Nephron progenitor cell (in vitro differentiated cells): ENCODE measurements around the gene FGD6.

Source experiments
- DNase-seq: peaks from one replicate; pipeline ENCODE4 v3.0.0; 2021
- H3K27ac Mint-ChIP-seq: 2 replicates; pipeline ENCODE4 v1.8.0; 2021; ENCODE audit warnings: mild to moderate bottlenecking, moderate library complexity, mixed read lengths
- H3K27me3 Mint-ChIP-seq: 2 replicates; pipeline ENCODE4 v1.8.0; 2021; ENCODE audit warnings: mild to moderate bottlenecking, low read depth, mixed read lengths; ENCODE audit not compliant: poor library complexity
- H3K36me3 Mint-ChIP-seq: 2 replicates; pipeline ENCODE4 v1.8.0; 2021; ENCODE audit warnings: low read depth, mixed read lengths
- H3K4me1 Mint-ChIP-seq: 2 replicates; pipeline ENCODE4 v1.8.0; 2021; ENCODE audit warnings: mixed read lengths
- H3K4me3 Mint-ChIP-seq: 2 replicates; pipeline ENCODE4 v1.8.0; 2021; ENCODE audit warnings: mild to moderate bottlenecking, moderate library complexity, mixed read lengths
- H3K9me3 Mint-ChIP-seq: 2 replicates; pipeline ENCODE4 v1.8.0; 2021; ENCODE audit warnings: mild to moderate bottlenecking, moderate library complexity, mixed read lengths
- TF ChIP-seq, protein P1 (sequence below): fragments of 200-600 bp; sonication (generic); IDR thresholded peaks from 2 replicates; pipeline ENCODE4 v1.5.0; 2021; ENCODE audit warnings: antibody characterized with exemption

The FGD6 gene

DNA sequence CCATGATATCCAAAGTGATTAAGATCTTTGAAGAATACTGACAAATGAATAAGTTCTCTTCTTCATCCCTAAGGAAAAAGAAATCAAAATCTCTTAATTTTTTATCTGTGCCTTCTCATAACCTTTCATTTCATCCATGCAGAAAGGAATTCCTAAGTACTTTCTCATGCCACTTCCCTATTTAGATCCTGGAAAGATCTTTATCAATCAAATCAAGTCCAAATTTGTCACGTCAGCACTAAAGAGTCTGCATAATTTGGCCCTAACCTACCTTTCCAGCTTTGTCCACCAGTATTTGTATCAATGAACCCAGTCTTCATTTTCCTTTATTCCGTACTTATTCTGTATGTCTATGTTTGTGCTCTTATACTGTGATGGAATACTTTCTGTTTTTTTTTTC is 41.5 kb upstream of the FGD6 start:
- Mint-ChIP-seq H3K36me3 (peaks cover 40% of the 10 kb centered on the region), H3K4me3 (no peak overlapping the region), H3K27ac (no peak overlapping the region), H3K27me3 (no peaks in the 10 kb centered on the region), H3K4me1 (peaks cover 18% of the 10 kb centered on the region), H3K9me3 (no peaks in the 10 kb centered on the region)
- TF ChIP-seq, protein P1, sequence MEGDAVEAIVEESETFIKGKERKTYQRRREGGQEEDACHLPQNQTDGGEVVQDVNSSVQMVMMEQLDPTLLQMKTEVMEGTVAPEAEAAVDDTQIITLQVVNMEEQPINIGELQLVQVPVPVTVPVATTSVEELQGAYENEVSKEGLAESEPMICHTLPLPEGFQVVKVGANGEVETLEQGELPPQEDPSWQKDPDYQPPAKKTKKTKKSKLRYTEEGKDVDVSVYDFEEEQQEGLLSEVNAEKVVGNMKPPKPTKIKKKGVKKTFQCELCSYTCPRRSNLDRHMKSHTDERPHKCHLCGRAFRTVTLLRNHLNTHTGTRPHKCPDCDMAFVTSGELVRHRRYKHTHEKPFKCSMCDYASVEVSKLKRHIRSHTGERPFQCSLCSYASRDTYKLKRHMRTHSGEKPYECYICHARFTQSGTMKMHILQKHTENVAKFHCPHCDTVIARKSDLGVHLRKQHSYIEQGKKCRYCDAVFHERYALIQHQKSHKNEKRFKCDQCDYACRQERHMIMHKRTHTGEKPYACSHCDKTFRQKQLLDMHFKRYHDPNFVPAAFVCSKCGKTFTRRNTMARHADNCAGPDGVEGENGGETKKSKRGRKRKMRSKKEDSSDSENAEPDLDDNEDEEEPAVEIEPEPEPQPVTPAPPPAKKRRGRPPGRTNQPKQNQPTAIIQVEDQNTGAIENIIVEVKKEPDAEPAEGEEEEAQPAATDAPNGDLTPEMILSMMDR: no peak
- DNase-seq: no peak

DNA sequence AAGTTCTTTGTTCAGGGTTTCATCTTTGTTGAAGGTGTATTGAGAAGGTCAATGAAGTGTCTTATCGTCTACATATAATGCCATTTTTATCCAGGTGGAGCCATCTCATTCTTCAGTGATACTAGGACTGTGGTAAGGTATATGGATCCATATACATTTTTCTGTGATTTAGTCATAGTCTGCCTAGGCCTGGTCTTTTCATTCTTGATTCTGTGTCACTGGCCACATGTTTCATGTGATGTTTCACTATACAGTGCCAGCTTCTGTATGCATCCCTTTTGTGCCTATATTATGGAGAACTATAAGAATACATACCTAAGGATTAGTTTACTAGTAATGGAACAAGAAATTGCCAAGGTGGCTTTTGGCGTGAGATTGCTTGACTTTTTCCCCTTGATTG is 40.9 kb upstream of the FGD6 start:
- Mint-ChIP-seq H3K36me3 (peaks cover 44% of the 10 kb centered on the region), H3K27ac (no peak overlapping the region), H3K4me3 (no peak overlapping the region), H3K4me1 (peaks cover 11% of the 10 kb centered on the region), H3K27me3 (no peaks in the 10 kb centered on the region), H3K9me3 (no peaks in the 10 kb centered on the region)
- TF ChIP-seq, protein P1: no peak
- no peak for DNase-seq

DNA sequence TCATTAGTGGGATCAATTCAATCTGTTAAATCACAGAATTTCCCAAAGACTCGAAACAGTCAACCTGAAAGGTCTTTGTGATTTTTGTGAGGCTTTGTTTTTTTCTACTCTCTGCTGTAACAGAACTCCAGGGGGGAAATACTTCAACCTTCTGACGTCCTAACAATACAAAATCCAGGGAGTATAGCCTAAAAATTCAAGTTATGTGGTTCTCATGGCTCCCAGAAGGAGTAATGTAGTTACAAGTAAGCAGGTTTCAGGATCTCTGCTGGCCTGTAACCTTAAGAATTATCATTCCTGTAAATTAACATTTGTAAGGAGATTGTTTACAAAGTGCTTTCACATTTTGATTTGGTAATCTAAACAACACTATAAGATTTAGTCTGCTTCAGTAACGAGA is 40.3 kb upstream of the FGD6 start:
- Mint-ChIP-seq H3K4me3 (no peak overlapping the region), H3K9me3 (no peaks in the 10 kb centered on the region), H3K4me1 (peaks cover 5% of the 10 kb centered on the region), H3K36me3 (peaks cover 44% of the 10 kb centered on the region), H3K27me3 (no peaks in the 10 kb centered on the region), H3K27ac (no peak overlapping the region)
- TF ChIP-seq, protein P1: no peak
- no peak for DNase-seq

DNA sequence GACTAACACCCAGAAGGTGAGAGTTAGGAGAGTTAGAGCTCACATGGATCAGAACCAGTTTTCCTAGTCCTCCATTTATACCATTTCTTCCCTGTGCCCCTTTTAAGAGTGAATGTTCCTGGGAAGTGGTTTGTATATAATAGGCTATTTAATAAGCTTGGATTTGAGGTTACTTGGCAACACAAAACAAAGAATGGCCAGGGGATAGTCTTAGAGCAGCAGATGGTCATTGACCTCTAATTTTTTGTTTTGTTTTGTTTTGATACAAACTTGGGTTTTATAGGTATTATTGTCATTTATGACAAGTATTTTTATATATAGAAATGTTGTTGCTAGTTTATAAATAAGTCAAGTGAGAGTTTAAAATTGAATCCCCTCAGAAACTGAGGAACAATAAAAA is 36.1 kb upstream of the FGD6 start:
- no peaks in the 10 kb centered on the region for H3K9me3 Mint-ChIP-seq
- no peaks in the 10 kb centered on the region for H3K27me3 Mint-ChIP-seq
- H3K36me3 Mint-ChIP-seq: peaks cover 49% of the 10 kb centered on the region
- no peak overlapping the region for H3K4me3 Mint-ChIP-seq
- no peak overlapping the region for H3K27ac Mint-ChIP-seq
- H3K4me1 Mint-ChIP-seq: peaks cover 40% of the 10 kb centered on the region
- DNase-seq: no peak
- TF ChIP-seq, protein P1: no peak

DNA sequence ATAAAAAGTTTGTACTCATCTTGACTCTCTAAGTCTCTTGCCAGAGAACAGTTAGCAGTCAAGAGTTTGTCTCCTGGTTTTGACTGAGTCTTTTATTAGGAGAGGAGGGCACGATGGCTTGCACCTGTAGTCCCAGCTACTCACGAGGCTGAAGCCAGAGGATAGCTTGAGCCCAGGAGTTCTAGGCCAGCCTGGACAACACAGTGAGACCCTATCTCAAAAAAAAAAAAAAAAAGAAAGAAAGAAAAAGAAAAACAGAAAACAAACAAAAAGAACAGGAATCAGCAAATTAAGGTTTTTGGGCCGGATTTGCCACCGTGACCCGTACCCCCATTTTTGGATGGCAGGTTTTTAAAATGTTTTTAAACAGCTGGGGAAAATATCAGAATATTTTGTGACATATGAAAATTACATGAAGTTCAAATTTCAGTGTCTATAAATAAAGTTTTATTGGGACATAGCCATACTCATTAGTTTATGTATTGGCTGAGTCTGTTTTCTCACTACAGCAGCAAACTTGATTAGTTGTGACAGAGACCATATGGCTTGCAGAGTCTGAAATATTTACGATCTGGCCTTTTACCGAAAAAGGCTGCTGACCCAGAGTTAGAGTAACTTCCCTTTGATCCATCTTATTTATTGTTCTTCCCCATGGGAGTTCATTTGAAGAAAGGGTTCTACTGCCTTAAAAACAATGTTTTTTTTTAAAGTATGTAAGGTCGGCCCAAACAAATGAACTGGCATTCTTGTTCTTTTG is 31.5 kb upstream of the FGD6 start:
- no peaks in the 10 kb centered on the region for H3K27me3 Mint-ChIP-seq
- peaks cover 43% of the 10 kb centered on the region for H3K36me3 Mint-ChIP-seq
- peaks cover 60% of the 10 kb centered on the region for H3K4me1 Mint-ChIP-seq
- peak overlapping the region; percentile 91 for H3K27ac Mint-ChIP-seq
- TF ChIP-seq, protein P1: no peak
- H3K9me3 Mint-ChIP-seq: no peaks in the 10 kb centered on the region
- peak overlapping the region; percentile 68 for H3K4me3 Mint-ChIP-seq
- no peak for DNase-seq

DNA sequence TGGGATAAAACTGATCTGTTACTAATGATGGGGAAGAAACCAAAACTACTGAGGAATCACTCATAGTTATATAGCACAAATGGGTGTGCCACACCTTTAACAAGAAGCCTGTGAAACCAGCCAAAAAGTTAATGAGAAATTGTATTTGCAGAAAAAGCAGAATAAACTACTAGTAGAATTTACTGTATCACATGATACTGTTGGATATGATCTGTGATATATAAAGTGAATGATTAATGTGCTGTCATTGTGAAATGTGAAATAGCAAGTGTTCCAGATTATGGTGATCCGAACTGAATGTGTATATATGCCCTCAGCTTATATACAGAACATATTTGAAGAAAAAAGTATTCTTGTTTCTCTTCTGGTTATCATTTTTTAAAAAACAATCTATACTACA is 30.8 kb upstream of the FGD6 start:
- no peak for DNase-seq
- Mint-ChIP-seq H3K4me1 (peaks cover 60% of the 10 kb centered on the region), H3K4me3 (no peak overlapping the region), H3K27ac (peak overlapping the region; percentile 91), H3K36me3 (peaks cover 43% of the 10 kb centered on the region), H3K27me3 (no peaks in the 10 kb centered on the region), H3K9me3 (no peaks in the 10 kb centered on the region)
- TF ChIP-seq, protein P1: no peak
